Progenitor cell of endocrine pancreas (in vitro differentiated cells): ENCODE measurements around the gene SNTG2. TPM values are rescaled to one million over a fixed set of nuclear protein-coding genes. Genes with fewer than 3 reads are reported as not detected.

Source experiments
- DNase-seq: peaks from one replicate; pipeline ENCODE4 v3.0.0; 2021; ENCODE audit warnings: low spot score; ENCODE audit not compliant: unreplicated experiment
- H3K27ac Mint-ChIP-seq: 2 replicates; pipeline ENCODE4 v1.8.0; 2021; ENCODE audit warnings: mild to moderate bottlenecking, moderate library complexity, mixed read lengths
- H3K27me3 Mint-ChIP-seq: 2 replicates; pipeline ENCODE4 v1.8.0; 2021; ENCODE audit warnings: mixed read lengths
- H3K36me3 Mint-ChIP-seq: 2 replicates; pipeline ENCODE4 v1.8.0; 2022; ENCODE audit warnings: mixed read lengths; ENCODE audit not compliant: insufficient read depth
- H3K4me1 Mint-ChIP-seq: 2 replicates; pipeline ENCODE4 v1.8.0; 2021; ENCODE audit warnings: low read depth, mixed read lengths
- H3K4me3 Mint-ChIP-seq: 2 replicates; pipeline ENCODE4 v1.8.0; 2021; ENCODE audit warnings: low read depth, mild to moderate bottlenecking, moderate library complexity, mixed read lengths
- H3K9me3 Mint-ChIP-seq: 2 replicates; pipeline ENCODE4 v1.8.0; 2021; ENCODE audit warnings: low read depth, mixed read lengths
- CTCF ChIP-seq: fragments of 200-600 bp; sonication (generic); IDR thresholded peaks from one replicate; pipeline ENCODE4 v1.5.0; 2021; ENCODE audit warnings: antibody characterized with exemption, mild to moderate bottlenecking; ENCODE audit not compliant: unreplicated experiment
- total RNA-seq: library from RNA; stranded (reverse); gene quantifications from 2 replicates; pipeline ENCODE4 v1.2.1, GENCODE V29; 2021

SNTG2 gene
- total RNA-seq, 1 donor from 2014 or later = 0.50 TPM

- H3K27ac Mint-ChIP-seq = no peak overlapping the region
- no peak overlapping the region for H3K4me3 Mint-ChIP-seq
- H3K27me3 Mint-ChIP-seq = peaks cover 27% of the 10 kb centered on the region
- no peak for TF ChIP-seq CTCF
- no peaks in the 10 kb centered on the region for H3K9me3 Mint-ChIP-seq
- no peak for DNase-seq
- H3K36me3 Mint-ChIP-seq = no peaks in the 10 kb centered on the region
- H3K4me1 Mint-ChIP-seq = peaks cover 1% of the 10 kb centered on the region
Measured at GRCh38 chr2:981258-981657, 30.6 kb downstream of the SNTG2 start.

GRCh38 chr2:981759-982158 lies 31.1 kb downstream of the SNTG2 start:
- Mint-ChIP-seq H3K27ac (no peak overlapping the region), H3K9me3 (no peaks in the 10 kb centered on the region), H3K36me3 (no peaks in the 10 kb centered on the region), H3K4me3 (no peak overlapping the region), H3K4me1 (peaks cover 1% of the 10 kb centered on the region), H3K27me3 (peaks cover 27% of the 10 kb centered on the region)
- no peak for TF ChIP-seq CTCF
- DNase-seq = no peak

GRCh38 chr2:985317-985898 lies 34.8 kb downstream of the SNTG2 start:
- H3K4me1 Mint-ChIP-seq = peaks cover 3% of the 10 kb centered on the region
- DNase-seq = no peak
- no peak overlapping the region for H3K27ac Mint-ChIP-seq
- TF ChIP-seq CTCF = no peak
- H3K36me3 Mint-ChIP-seq = no peaks in the 10 kb centered on the region
- H3K27me3 Mint-ChIP-seq = peaks cover 27% of the 10 kb centered on the region
- H3K4me3 Mint-ChIP-seq = no peak overlapping the region
- H3K9me3 Mint-ChIP-seq = peaks cover 2% of the 10 kb centered on the region

- Mint-ChIP-seq H3K36me3 (no peaks in the 10 kb centered on the region), H3K9me3 (peaks cover 2% of the 10 kb centered on the region), H3K27ac (no peak overlapping the region), H3K27me3 (peaks cover 20% of the 10 kb centered on the region), H3K4me3 (no peak overlapping the region), H3K4me1 (peaks cover 3% of the 10 kb centered on the region)
- no peak for DNase-seq
- TF ChIP-seq CTCF = no peak
Measured at GRCh38 chr2:987789-988188, 37.1 kb downstream of the SNTG2 start.

GRCh38 chr2:989781-990467 lies 39.3 kb downstream of the SNTG2 start:
- no peak for DNase-seq
- no peaks in the 10 kb centered on the region for H3K36me3 Mint-ChIP-seq
- H3K27ac Mint-ChIP-seq = no peak overlapping the region
- no peak overlapping the region for H3K4me3 Mint-ChIP-seq
- no peak for TF ChIP-seq CTCF
- H3K9me3 Mint-ChIP-seq = peaks cover 2% of the 10 kb centered on the region
- peaks cover 2% of the 10 kb centered on the region for H3K27me3 Mint-ChIP-seq
- H3K4me1 Mint-ChIP-seq = peaks cover 3% of the 10 kb centered on the region
